ENCODE results near the gene DCUN1D3.

Gene DCUN1D3

DNA sequence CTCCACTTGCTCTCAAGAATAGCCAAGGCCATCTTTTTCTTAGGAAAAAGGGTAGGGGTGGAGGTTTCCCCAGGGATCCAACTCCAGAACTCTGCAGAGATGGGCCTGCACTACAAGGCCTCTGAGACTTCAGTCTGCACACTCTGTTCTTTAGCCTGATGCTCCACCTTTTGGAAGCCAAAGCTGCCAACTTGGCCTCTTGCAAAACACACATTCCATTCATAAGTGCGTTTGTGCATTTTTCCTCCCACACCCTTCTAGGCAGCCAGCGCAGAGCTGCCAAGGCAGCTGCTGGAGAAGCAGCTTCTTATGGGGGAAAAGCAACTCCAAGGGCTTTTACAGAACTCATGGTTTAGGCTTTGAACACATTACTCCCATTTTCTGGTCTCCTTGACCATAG, 48.6 kb downstream of the DCUN1D3 start:
- Mint-ChIP-seq H3K36me3 (ENCODE audit: low read depth) (peaks cover 21% of the 10 kb centered on the region), H3K27me3 (no peaks in the 10 kb centered on the region), H3K9me3 (no peaks in the 10 kb centered on the region), H3K4me1 (ENCODE audit: low read depth) (peaks cover 7% of the 10 kb centered on the region), H3K4me3 (no peak overlapping the region), H3K27ac (no peak overlapping the region)
- no peak for DNase-seq

DNA sequence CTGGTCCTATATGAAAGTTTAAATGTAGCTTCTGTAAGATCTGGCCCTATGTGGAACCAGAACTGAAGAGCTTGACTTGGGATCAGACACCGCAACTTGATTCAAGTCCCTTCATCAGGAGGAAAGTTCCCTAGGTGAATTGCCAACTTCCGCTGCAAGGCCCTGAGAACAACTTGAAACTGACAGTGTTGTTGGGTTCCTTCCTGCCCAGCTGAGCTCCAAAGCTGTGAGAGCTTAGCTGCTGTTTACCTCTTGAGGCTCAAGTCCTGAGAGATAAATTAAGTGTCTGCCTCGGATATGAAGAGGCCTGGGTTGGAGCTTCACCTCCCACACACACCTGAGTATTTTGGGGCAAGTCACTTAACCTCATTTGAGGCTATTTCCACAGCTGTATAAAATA, 49.2 kb downstream of the DCUN1D3 start:
- peaks cover 7% of the 10 kb centered on the region for H3K4me1 Mint-ChIP-seq (ENCODE audit: low read depth)
- H3K36me3 Mint-ChIP-seq (ENCODE audit: low read depth), result peaks cover 18% of the 10 kb centered on the region
- H3K27me3 Mint-ChIP-seq, result no peaks in the 10 kb centered on the region
- H3K4me3 Mint-ChIP-seq, result no peak overlapping the region
- H3K9me3 Mint-ChIP-seq, result no peaks in the 10 kb centered on the region
- no peak overlapping the region for H3K27ac Mint-ChIP-seq
- no peak for DNase-seq

- no peaks in the 10 kb centered on the region for H3K9me3 Mint-ChIP-seq
- DNase-seq, result peak; percentile 80
- no peak overlapping the region for H3K27ac Mint-ChIP-seq
- H3K36me3 Mint-ChIP-seq (ENCODE audit: low read depth), result peaks cover 14% of the 10 kb centered on the region
- H3K4me1 Mint-ChIP-seq (ENCODE audit: low read depth), result peaks cover 15% of the 10 kb centered on the region
- no peak overlapping the region for H3K4me3 Mint-ChIP-seq
- H3K27me3 Mint-ChIP-seq, result no peaks in the 10 kb centered on the region
These were observed 50.4 kb downstream of the DCUN1D3 start for GRCh38 chr16:20849589-20850390.

- H3K36me3 Mint-ChIP-seq (ENCODE audit: low read depth), result peaks cover 7% of the 10 kb centered on the region
- no peak for DNase-seq
- no peaks in the 10 kb centered on the region for H3K27me3 Mint-ChIP-seq
- no peak overlapping the region for H3K27ac Mint-ChIP-seq
- no peak overlapping the region for H3K4me3 Mint-ChIP-seq
- no peaks in the 10 kb centered on the region for H3K9me3 Mint-ChIP-seq
- H3K4me1 Mint-ChIP-seq (ENCODE audit: low read depth), result peaks cover 31% of the 10 kb centered on the region
These were observed 52.6 kb downstream of the DCUN1D3 start for GRCh38 chr16:20847550-20847949.

DNA sequence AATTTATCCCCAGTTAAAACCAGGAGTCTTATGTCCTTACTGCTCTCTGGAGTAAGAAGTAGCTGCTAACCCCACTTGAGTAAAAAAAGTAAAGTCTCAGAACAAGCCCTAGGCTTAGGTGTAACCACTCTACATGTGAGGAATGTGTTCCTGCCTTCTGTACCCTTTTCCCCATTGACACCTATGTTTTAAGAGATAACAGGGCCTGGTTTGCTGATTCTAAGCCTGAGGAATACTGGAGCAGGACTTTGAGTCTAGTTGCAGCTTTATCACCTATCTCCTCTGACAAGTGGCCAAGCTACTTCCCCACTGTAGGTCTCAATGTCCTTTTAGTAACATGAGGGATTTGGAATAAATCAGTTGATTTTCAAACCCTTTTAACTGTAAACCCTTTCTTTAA, 53.6 kb downstream of the DCUN1D3 start:
- DNase-seq, result no peak
- Mint-ChIP-seq H3K4me3 (no peak overlapping the region), H3K4me1 (ENCODE audit: low read depth) (peaks cover 31% of the 10 kb centered on the region), H3K27ac (no peak overlapping the region), H3K9me3 (no peaks in the 10 kb centered on the region), H3K27me3 (no peaks in the 10 kb centered on the region), H3K36me3 (ENCODE audit: low read depth) (peaks cover 7% of the 10 kb centered on the region)

GRCh38 chr16:20846030-20846429, 54.1 kb downstream of the DCUN1D3 start:
- no peak for DNase-seq
- H3K36me3 Mint-ChIP-seq (ENCODE audit: low read depth), result peaks cover 7% of the 10 kb centered on the region
- no peak overlapping the region for H3K27ac Mint-ChIP-seq
- H3K27me3 Mint-ChIP-seq, result no peaks in the 10 kb centered on the region
- peaks cover 31% of the 10 kb centered on the region for H3K4me1 Mint-ChIP-seq (ENCODE audit: low read depth)
- no peak overlapping the region for H3K4me3 Mint-ChIP-seq
- H3K9me3 Mint-ChIP-seq, result no peaks in the 10 kb centered on the region

DNA sequence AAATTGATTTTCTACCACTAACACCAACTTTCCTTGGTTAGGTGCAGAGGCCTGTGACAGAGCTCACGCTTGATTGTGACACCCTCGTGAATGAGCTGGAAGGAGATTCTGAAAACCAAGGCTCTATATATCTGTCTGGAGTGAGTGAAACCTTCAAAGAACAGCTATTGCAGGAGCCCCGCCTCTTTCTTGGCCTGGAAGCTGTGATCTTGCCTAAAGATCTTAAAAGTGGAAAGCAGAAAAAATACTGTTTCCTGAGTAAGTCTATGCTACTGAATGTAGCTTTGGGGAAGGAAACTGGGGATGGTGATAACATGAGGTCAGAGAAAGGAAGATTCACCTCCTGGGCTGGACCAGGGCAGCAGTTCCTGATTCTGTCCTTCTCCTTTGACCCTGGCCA, 55.6 kb downstream of the DCUN1D3 start:
- H3K36me3 Mint-ChIP-seq (ENCODE audit: low read depth), result peaks cover 14% of the 10 kb centered on the region
- peaks cover 26% of the 10 kb centered on the region for H3K4me1 Mint-ChIP-seq (ENCODE audit: low read depth)
- no peak for DNase-seq
- no peaks in the 10 kb centered on the region for H3K27me3 Mint-ChIP-seq
- peak overlapping the region; percentile 88 for H3K27ac Mint-ChIP-seq
- no peaks in the 10 kb centered on the region for H3K9me3 Mint-ChIP-seq
- no peak overlapping the region for H3K4me3 Mint-ChIP-seq

DNA sequence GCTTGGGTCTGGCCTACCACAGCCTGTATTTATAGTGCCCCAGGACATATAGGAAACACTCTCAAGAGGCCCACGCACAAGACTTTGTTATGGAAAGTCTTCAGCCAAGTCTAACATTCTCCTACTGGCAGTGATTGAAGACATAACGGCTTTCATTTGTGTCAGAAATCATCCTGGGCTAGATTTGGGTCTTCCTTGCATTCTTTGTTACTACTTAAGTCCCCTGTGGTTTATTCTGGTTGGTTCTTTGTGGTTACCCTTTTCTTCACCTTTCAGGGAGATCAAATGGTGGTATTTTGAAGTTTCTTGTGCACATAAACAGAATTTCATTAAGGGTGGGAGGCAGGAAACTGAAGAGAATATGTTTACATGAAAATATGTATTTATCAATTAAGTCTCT, 56.1 kb downstream of the DCUN1D3 start:
- no peak for DNase-seq
- H3K4me3 Mint-ChIP-seq, result no peak overlapping the region
- no peaks in the 10 kb centered on the region for H3K9me3 Mint-ChIP-seq
- H3K36me3 Mint-ChIP-seq (ENCODE audit: low read depth), result peaks cover 14% of the 10 kb centered on the region
- no peaks in the 10 kb centered on the region for H3K27me3 Mint-ChIP-seq
- peaks cover 26% of the 10 kb centered on the region for H3K4me1 Mint-ChIP-seq (ENCODE audit: low read depth)
- peak overlapping the region; percentile 88 for H3K27ac Mint-ChIP-seq

DNA sequence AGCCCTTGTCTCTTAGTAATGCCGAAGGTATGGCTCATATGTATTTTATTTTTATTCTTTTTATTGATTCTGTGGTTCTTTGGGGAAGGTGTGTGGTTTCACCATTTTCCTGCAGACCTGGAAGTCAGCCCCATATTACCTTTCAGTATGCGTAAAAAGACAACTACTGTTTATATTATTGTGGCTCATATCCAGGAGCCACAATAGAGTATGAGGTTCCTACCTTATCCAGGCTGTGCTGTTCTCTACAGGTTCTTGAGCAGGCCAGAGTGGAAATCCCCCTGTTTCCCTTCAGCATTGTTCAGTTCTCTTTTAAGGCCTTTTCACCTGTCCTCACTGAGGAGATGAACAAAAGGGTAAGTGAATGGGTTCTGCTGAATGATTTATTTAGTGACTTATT, 60.7 kb downstream of the DCUN1D3 start:
- no peak overlapping the region for H3K4me3 Mint-ChIP-seq
- no peaks in the 10 kb centered on the region for H3K27me3 Mint-ChIP-seq
- H3K36me3 Mint-ChIP-seq (ENCODE audit: low read depth), result peaks cover 43% of the 10 kb centered on the region
- no peak overlapping the region for H3K27ac Mint-ChIP-seq
- peaks cover 6% of the 10 kb centered on the region for H3K9me3 Mint-ChIP-seq
- H3K4me1 Mint-ChIP-seq (ENCODE audit: low read depth), result peaks cover 15% of the 10 kb centered on the region
- DNase-seq, result no peak

GRCh38 chr16:20838240-20838639, 61.9 kb downstream of the DCUN1D3 start:
- Mint-ChIP-seq H3K9me3 (peaks cover 6% of the 10 kb centered on the region), H3K27me3 (no peaks in the 10 kb centered on the region), H3K36me3 (ENCODE audit: low read depth) (peaks cover 49% of the 10 kb centered on the region), H3K4me3 (no peak overlapping the region), H3K27ac (no peak overlapping the region), H3K4me1 (ENCODE audit: low read depth) (peaks cover 4% of the 10 kb centered on the region)
- DNase-seq, result no peak

DNA sequence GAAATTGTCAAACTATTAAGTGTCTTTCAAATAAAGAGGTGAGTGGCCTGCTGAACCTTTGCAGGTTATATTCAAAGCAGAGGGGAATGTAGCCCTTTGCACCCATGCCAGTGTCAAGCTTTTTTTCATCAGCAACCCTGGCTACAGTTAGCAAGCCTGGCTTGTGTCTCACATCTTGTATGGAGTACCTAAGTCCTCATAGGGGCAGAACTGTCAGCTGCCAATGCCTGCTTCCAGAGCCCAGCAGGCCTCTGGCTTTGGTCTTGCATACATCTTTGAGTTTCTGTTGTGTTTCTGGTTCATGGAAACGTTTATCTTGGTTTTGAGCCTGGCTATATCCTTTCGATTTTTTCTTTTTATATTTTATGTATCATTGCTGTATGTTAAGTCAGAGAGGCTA, 67.1 kb downstream of the DCUN1D3 start:
- H3K4me3 Mint-ChIP-seq, result no peak overlapping the region
- H3K27ac Mint-ChIP-seq, result no peak overlapping the region
- DNase-seq, result no peak
- H3K36me3 Mint-ChIP-seq (ENCODE audit: low read depth), result peaks cover 45% of the 10 kb centered on the region
- peaks cover 6% of the 10 kb centered on the region for H3K9me3 Mint-ChIP-seq
- H3K4me1 Mint-ChIP-seq (ENCODE audit: low read depth), result no peaks in the 10 kb centered on the region
- H3K27me3 Mint-ChIP-seq, result no peaks in the 10 kb centered on the region

DNA sequence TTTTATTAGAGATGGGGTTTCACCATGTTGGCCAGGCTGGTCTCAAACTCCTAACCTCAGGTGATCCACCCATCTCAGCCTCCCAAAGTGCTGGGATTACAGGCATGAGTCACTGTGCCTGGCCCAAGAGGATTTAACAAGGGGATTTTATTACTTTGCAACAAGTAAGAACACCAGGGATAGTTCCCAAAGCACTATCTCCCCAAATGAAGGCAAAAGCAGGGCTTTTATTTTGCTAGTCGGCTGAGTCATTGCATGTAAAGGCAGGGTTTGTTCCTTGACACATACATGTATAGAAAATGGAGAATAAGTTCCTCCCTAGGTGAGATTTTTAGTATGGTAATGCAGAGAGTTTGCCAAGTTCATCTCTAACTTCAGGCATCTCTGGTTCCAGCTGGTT, 69.8 kb downstream of the DCUN1D3 start:
- no peak overlapping the region for H3K27ac Mint-ChIP-seq
- no peak for DNase-seq
- H3K9me3 Mint-ChIP-seq, result peaks cover 2% of the 10 kb centered on the region
- no peaks in the 10 kb centered on the region for H3K27me3 Mint-ChIP-seq
- peaks cover 28% of the 10 kb centered on the region for H3K36me3 Mint-ChIP-seq (ENCODE audit: low read depth)
- no peak overlapping the region for H3K4me3 Mint-ChIP-seq
- H3K4me1 Mint-ChIP-seq (ENCODE audit: low read depth), result no peaks in the 10 kb centered on the region

- no peaks in the 10 kb centered on the region for H3K27me3 Mint-ChIP-seq
- no peak overlapping the region for H3K27ac Mint-ChIP-seq
- peaks cover 22% of the 10 kb centered on the region for H3K36me3 Mint-ChIP-seq (ENCODE audit: low read depth)
- no peak overlapping the region for H3K4me3 Mint-ChIP-seq
- no peak for DNase-seq
- no peaks in the 10 kb centered on the region for H3K9me3 Mint-ChIP-seq
- H3K4me1 Mint-ChIP-seq (ENCODE audit: low read depth), result no peaks in the 10 kb centered on the region
These were observed 70.6 kb downstream of the DCUN1D3 start for GRCh38 chr16:20829536-20829935.

GRCh38 chr16:20826039-20826566, 74.1 kb downstream of the DCUN1D3 start:
- no peaks in the 10 kb centered on the region for H3K27me3 Mint-ChIP-seq
- no peaks in the 10 kb centered on the region for H3K9me3 Mint-ChIP-seq
- no peak for DNase-seq
- H3K36me3 Mint-ChIP-seq (ENCODE audit: low read depth), result peaks cover 20% of the 10 kb centered on the region
- H3K4me3 Mint-ChIP-seq, result no peak overlapping the region
- no peak overlapping the region for H3K27ac Mint-ChIP-seq
- H3K4me1 Mint-ChIP-seq (ENCODE audit: low read depth), result peaks cover 10% of the 10 kb centered on the region

DNA sequence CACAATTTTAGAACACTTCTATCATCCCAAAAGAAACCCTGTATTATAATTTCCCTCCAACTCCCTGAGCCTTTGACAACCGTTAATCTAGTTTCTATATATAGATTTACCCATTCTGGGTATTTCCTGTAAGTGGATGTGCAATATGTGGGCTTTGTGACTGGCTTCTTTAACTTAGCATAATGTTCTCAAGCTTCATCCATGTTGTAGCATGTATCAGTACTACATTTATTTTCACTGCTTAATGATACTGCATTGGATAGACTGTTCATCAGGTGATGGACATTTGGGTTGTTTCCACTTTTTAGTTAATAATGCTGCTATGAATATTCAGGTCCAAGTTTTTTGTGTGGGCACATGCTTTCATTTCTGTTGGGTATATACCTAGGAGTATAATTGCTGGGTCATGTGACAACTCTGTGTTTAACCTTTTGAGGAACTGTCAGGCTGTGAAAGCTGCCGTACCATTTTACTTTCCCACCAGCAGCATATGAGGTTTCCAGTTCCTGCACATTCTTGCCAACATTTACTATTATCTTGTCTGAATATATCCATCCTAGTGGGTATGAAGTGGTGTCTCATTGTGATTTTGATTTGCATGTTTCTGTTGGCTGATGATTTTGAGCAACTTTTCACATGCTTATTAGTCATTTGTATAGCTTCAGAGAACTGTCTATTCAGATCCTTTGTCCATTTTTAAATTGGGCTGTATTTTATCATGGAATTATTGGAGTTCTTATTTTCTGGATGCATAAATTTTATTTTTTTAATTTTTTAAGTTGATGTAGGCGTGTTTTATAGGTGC, 77.4 kb downstream of the DCUN1D3 start:
- no peaks in the 10 kb centered on the region for H3K9me3 Mint-ChIP-seq
- peaks cover 16% of the 10 kb centered on the region for H3K36me3 Mint-ChIP-seq (ENCODE audit: low read depth)
- H3K4me3 Mint-ChIP-seq, result no peak overlapping the region
- H3K4me1 Mint-ChIP-seq (ENCODE audit: low read depth), result peaks cover 10% of the 10 kb centered on the region
- H3K27me3 Mint-ChIP-seq, result no peaks in the 10 kb centered on the region
- DNase-seq, result no peak
- H3K27ac Mint-ChIP-seq, result no peak overlapping the region
